ENCODE results near the gene SLC39A13. TPM values are rescaled to one million over a fixed set of nuclear protein-coding genes. Genes with fewer than 3 reads are reported as not detected.

SLC39A13 gene
- total RNA-seq, 4 donors from 2014 or later: 21.2 to 52.6 (median 46.0) TPM

DNA sequence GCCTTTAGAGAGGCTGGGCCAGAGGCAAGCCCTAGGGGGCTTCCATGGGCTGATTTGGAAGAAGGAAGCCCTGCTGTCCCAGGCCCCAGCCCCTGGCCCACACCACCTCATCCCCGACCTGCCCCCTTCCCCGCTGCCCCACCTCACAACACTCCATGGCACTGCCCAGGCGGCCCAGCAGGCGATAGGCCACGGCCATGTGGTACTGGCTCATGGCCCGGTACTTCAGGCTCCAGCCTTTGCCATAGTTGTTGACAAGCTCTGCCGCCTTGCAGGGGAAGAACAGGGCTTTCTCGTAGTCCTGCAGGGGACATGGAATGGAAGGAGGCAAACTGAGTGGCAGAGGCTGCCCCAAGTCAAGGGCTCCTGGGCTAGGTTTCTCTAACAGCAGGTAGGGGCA lies 34.1 kb downstream of the SLC39A13 start:
- TF ChIP-seq, protein P1, sequence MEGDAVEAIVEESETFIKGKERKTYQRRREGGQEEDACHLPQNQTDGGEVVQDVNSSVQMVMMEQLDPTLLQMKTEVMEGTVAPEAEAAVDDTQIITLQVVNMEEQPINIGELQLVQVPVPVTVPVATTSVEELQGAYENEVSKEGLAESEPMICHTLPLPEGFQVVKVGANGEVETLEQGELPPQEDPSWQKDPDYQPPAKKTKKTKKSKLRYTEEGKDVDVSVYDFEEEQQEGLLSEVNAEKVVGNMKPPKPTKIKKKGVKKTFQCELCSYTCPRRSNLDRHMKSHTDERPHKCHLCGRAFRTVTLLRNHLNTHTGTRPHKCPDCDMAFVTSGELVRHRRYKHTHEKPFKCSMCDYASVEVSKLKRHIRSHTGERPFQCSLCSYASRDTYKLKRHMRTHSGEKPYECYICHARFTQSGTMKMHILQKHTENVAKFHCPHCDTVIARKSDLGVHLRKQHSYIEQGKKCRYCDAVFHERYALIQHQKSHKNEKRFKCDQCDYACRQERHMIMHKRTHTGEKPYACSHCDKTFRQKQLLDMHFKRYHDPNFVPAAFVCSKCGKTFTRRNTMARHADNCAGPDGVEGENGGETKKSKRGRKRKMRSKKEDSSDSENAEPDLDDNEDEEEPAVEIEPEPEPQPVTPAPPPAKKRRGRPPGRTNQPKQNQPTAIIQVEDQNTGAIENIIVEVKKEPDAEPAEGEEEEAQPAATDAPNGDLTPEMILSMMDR (IDR thresholded peaks at IDR 0.05; ENCODE audit: low read depth): no peak

DNA sequence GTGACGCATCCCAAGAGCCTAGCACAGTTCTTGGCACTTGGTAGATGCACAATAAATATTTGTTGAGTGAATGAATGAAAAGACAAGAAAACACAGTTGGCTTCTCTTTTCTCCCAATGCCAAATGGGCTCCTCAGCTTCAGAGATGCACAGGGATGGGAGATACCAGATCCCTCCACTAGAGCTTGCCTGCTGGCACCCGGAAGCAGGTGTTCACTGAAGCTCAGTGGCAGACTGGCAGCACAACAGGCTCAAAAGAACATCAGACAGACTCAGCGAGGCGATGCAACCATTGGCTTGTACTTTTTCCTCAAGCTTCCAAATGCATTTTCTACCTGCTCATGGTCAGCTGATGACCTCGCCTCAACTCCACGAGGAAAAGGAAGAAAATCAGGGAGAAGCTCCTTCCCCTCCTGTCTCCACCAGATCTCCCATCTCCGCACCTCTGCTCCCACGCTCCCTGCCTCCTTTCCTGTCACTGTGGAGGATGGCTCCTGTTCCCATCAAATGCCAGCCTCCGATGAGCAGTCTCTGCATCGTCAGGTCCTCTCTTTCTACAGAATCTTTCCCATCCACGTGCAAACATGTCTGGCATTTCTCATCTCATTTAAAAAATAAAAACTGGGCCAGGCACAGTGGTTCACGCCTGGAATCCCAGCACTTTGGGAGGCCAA lies 34.8 kb downstream of the SLC39A13 start:
- TF ChIP-seq, protein P1 (IDR thresholded peaks at IDR 0.05; ENCODE audit: low read depth): no peak

DNA sequence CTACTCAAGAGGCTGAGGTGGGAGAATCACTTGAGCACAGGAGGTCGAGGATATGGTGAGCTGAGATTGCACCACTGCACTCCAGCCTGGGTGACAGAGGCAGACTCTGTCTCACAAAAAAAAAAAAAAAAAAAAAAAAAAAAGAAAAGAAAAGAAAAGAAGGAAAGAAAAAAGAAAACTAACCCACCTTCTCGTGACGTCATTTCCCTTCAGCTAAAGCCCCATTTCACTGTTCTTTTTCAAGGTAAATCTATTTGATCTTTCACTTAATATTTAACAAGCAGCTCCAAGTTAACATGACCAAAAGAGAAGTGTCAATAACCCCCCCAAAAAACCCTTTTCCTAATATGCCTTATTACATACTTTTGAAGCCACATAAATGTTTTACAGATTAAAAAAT lies 35.4 kb downstream of the SLC39A13 start:
- TF ChIP-seq, protein P1 (IDR thresholded peaks at IDR 0.05; ENCODE audit: low read depth): no peak

DNA sequence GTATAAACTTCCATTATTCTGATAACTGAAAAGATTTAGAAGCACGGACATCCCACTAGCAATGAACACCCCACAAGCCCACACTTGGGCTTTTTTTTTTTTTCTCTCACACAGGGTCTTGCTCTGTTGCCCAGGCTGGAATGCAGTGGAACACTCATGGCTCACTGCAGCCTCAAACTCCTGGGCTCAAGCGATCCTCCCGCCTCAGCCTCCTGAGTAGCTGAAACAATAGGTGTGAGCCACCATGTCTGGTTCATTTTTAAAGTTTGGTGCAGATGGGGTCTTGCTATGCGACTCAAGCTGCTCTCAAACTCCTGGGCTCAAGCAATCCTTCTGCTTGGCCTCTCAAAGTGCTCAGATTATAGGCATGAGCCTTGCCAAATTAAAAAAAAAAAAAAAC lies 37.5 kb downstream of the SLC39A13 start:
- TF ChIP-seq, protein P1 (IDR thresholded peaks at IDR 0.05; ENCODE audit: low read depth): no peak

DNA sequence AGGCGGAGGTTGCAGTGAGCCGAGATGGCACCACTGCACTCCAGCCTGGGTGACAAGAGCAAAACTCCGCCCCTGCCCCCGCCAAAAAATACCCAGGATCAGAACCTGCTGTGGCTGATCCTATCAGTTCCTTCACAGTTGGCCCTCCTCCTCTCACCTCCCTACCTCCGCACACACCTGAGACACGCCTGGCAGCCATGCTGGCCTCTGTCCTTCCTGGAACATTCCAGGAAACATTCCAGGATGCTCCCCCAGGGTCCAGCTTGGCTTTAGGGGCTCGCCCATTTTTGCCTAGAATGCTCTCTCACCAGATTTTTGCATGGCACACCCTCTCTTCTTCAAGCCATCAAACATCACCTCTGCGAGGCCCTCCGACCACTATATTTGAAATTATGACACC lies 38.4 kb downstream of the SLC39A13 start:
- TF ChIP-seq, protein P1 (IDR thresholded peaks at IDR 0.05; ENCODE audit: low read depth): no peak

DNA sequence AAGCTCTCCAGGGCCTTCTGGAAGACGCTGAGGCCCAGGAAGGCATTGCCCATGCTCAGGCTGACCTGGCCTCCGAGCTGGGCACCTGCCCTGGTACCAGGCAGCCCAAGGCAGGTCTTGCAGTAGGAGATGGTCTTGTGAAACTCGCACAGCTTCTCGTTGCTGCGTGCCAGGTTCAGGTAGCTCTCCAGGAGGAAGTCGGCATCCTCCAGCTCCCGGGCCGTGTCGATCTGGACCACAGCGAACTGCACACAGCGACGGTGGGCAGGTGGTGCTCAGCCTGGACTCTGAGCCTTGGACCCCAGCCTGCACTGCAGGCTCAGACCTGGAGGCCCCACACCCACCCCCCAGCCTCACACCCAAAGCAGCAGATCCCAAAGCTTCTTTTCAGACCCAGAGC lies 39.5 kb downstream of the SLC39A13 start:
- TF ChIP-seq, protein P1 (IDR thresholded peaks at IDR 0.05; ENCODE audit: low read depth): no peak

DNA sequence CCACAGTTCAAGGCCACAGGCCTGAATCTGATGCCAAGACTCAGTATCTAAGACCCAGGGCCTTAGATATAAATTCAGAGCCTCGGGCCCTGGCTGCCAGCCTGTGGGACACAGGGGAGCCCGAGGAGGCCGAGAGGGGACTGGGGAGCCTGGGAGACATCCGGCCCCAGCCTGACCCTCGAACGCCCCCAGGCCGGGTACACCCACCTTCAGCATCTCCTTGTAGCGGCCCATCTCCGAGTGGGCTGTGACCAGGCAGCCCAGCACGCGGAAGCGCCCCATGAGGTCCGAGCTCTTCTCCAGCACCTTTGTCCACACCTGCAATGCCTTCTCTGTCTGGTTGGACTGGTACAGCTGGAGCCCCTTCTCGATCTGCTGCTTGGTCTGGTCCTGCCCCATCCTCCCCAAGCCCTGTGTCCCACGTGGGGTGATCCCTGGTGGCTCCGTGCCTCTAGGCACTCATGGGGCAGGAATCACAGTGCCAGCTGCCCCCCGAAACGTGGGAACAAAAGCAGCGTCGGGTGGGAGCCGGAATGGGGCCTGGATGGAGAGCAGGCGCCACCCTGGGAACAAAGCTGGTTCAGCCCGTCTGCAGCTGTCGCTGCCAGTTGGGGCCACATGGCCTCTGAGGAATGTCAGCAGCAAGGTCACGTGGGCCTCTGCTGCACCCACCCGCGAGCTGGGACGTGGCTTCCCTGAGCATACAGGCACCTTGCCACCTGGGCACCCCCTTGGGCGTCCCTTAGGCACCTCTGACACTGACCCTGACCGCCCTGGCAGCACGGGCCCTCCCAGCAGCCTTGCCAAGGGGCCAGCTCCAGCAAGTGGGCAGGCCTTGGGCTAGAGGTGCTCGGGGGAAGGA lies 40.4 kb downstream of the SLC39A13 start, which contains the start of gene RAPSN:
RAPSN (minus strand) TSS at position 571 of the 862 bp plus-strand sequence; CDS start at position 399, 172 bp downstream.
- TF ChIP-seq, protein P1 (IDR thresholded peaks at IDR 0.05; ENCODE audit: low read depth): no peak
